EL (cell line): ENCODE data around the gene SYT9.
"Not testable (repeated sequence)": the region's sequence is repeated elsewhere in the genome, so short reads cannot be mapped to it uniquely, and the experiment has no call there.

Experiments
- DNase-seq: peaks from one replicate; pipeline ENCODE4 v3.0.0-alpha.2; 2016

Gene SYT9

GRCh38 chr11:7511401-7511800 is 259.7 kb downstream of the SYT9 start:
- DNase-seq: no peak

GRCh38 chr11:7512525-7513233 is 261.0 kb downstream of the SYT9 start:
- DNase-seq: peak; percentile 34

- DNase-seq: peak; percentile 75
Measured at GRCh38 chr11:7513234-7514098, 261.8 kb downstream of the SYT9 start, which contains the start of gene PPFIBP2. TSS of gene PPFIBP2 (plus strand) at chr11:7513999. CDS start at chr11:7549476, 35,477 bp downstream.

- DNase-seq: no peak
Measured at GRCh38 chr11:7514099-7514591, 262.4 kb downstream of the SYT9 start.

GRCh38 chr11:7515447-7515886 is 263.8 kb downstream of the SYT9 start:
- DNase-seq: no peak

- no peak for DNase-seq
Measured at GRCh38 chr11:7516475-7516874, 264.8 kb downstream of the SYT9 start.

GRCh38 chr11:7517743-7518142 is 266.0 kb downstream of the SYT9 start:
- DNase-seq: not testable (repeated sequence)
